LNCaP clone FGC (cell line): ENCODE data around the gene PILRB.
"Not testable (repeated sequence)": the region's sequence is repeated elsewhere in the genome, so short reads cannot be mapped to it uniquely, and the experiment has no call there.

Source experiments
- DNase-seq: peaks from one replicate; pipeline ENCODE4 v3.0.0-alpha.2; 2011; ENCODE audit warnings: low read depth
- H3K4me3 ChIP-seq: 2 replicates; pipeline ENCODE4 v1.5.1; 2011; ENCODE audit warnings: mild to moderate bottlenecking, low read depth, low read length, control low read depth
- CTCF ChIP-seq: IDR thresholded peaks from 2 replicates; pipeline ENCODE4 v1.5.1; 2012; ENCODE audit warnings: mild to moderate bottlenecking; ENCODE audit not compliant: control insufficient read depth, insufficient read depth; ENCODE audit errors: extremely low read depth

PILRB gene

GRCh38 chr7:100358027-100358856 lies at the start of gene PILRB:
TSS of gene PILRB (plus strand) at chr7:100358117. CDS start at chr7:100358303, 186 bp downstream.
- no peak within 1 kb of the TSS for H3K4me3 ChIP-seq
- DNase-seq, result no peak
- no peak for TF ChIP-seq CTCF

GRCh38 chr7:100318329-100318728 lies 39.6 kb upstream of the PILRB start:
- DNase-seq, H3K4me3 ChIP-seq: not testable (repeated sequence)

GRCh38 chr7:100321648-100322047 lies 36.3 kb upstream of the PILRB start:
- DNase-seq, result not testable (repeated sequence)

GRCh38 chr7:100324194-100324593 lies 33.7 kb upstream of the PILRB start:
- not testable (repeated sequence) for DNase-seq, H3K4me3 ChIP-seq

More at GRCh38 chr7:100321648-100322047, 36.3 kb upstream of the PILRB start:
- H3K4me3 ChIP-seq, result not testable (repeated sequence)

- not testable (repeated sequence) for DNase-seq, H3K4me3 ChIP-seq
Observed at GRCh38 chr7:100325671-100326070, 32.2 kb upstream of the PILRB start.

GRCh38 chr7:100326914-100327313 lies 31.0 kb upstream of the PILRB start:
- not testable (repeated sequence) for DNase-seq, H3K4me3 ChIP-seq

- peak; percentile 82 for DNase-seq
- H3K4me3 ChIP-seq, result peak overlapping the region; percentile 68
Observed at GRCh38 chr7:100335566-100336466, 22.1 kb upstream of the PILRB start.

GRCh38 chr7:100338083-100338696 lies 19.7 kb upstream of the PILRB start:
- DNase-seq, H3K4me3 ChIP-seq: not testable (repeated sequence)

GRCh38 chr7:100341286-100341685 lies 16.6 kb upstream of the PILRB start:
- TF ChIP-seq CTCF, result peak; percentile 12; the same call in 1 of the 2 replicates
- H3K4me3 ChIP-seq, DNase-seq: not testable (repeated sequence)

- no peak for TF ChIP-seq CTCF
- no peak overlapping the region for H3K4me3 ChIP-seq
Observed at GRCh38 chr7:100342765-100343164, 15.2 kb upstream of the PILRB start.

GRCh38 chr7:100344124-100344559 lies 13.8 kb upstream of the PILRB start:
- DNase-seq, H3K4me3 ChIP-seq: not testable (repeated sequence)

More at GRCh38 chr7:100342765-100343164, 15.2 kb upstream of the PILRB start:
- no peak for DNase-seq
